DOHH2 (cell line): ENCODE results near the gene ZNF593OS.

Experiments used
- EZH2phosphoT487 ChIP-seq: fragments of 200-600 bp; sonication (generic); IDR thresholded peaks from 2 replicates; pipeline ENCODE4 v1.6.1; 2017; ENCODE audit warnings: borderline replicate concordance, mild to moderate bottlenecking, antibody characterized with exemption, low read length, moderate library complexity, mixed read lengths
- TF ChIP-seq, protein P1 (sequence below): fragments of 200-600 bp; sonication (generic); IDR thresholded peaks from one replicate; pipeline ENCODE4 v1.5.1; 2014; ENCODE audit warnings: antibody characterized with exemption, mild to moderate bottlenecking, low read depth, low read length; ENCODE audit not compliant: poor library complexity, severe bottlenecking

DNA sequence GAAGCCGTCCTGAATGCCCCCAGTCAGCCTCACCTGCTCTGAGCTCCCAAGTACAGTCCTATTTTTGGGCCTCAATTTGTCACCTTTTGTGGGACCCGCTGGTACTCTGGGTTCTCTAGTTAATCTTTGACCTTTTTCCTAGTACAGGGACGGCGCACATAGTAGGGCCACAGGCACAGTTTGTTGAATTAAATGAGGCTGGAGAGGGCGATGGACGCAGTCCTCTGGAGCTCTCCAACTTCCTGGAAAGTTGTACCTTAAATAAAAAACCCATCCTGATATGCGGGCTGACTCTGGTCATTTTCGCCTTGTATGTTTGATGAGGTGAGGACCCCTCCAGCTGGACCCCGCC is 8.0 kb downstream of the ZNF593OS start:
- TF ChIP-seq, protein P1, sequence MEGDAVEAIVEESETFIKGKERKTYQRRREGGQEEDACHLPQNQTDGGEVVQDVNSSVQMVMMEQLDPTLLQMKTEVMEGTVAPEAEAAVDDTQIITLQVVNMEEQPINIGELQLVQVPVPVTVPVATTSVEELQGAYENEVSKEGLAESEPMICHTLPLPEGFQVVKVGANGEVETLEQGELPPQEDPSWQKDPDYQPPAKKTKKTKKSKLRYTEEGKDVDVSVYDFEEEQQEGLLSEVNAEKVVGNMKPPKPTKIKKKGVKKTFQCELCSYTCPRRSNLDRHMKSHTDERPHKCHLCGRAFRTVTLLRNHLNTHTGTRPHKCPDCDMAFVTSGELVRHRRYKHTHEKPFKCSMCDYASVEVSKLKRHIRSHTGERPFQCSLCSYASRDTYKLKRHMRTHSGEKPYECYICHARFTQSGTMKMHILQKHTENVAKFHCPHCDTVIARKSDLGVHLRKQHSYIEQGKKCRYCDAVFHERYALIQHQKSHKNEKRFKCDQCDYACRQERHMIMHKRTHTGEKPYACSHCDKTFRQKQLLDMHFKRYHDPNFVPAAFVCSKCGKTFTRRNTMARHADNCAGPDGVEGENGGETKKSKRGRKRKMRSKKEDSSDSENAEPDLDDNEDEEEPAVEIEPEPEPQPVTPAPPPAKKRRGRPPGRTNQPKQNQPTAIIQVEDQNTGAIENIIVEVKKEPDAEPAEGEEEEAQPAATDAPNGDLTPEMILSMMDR: no peak
- no peak for TF ChIP-seq EZH2phosphoT487
